ENCODE measurements around the gene HOXC6. TPM values are rescaled to one million over a fixed set of nuclear protein-coding genes. Genes with fewer than 3 reads are reported as not detected.

The HOXC6 gene
- total and polyA plus RNA-seq, 9 donors = 3.9 to 56.1 (median 23.3) TPM

DNA sequence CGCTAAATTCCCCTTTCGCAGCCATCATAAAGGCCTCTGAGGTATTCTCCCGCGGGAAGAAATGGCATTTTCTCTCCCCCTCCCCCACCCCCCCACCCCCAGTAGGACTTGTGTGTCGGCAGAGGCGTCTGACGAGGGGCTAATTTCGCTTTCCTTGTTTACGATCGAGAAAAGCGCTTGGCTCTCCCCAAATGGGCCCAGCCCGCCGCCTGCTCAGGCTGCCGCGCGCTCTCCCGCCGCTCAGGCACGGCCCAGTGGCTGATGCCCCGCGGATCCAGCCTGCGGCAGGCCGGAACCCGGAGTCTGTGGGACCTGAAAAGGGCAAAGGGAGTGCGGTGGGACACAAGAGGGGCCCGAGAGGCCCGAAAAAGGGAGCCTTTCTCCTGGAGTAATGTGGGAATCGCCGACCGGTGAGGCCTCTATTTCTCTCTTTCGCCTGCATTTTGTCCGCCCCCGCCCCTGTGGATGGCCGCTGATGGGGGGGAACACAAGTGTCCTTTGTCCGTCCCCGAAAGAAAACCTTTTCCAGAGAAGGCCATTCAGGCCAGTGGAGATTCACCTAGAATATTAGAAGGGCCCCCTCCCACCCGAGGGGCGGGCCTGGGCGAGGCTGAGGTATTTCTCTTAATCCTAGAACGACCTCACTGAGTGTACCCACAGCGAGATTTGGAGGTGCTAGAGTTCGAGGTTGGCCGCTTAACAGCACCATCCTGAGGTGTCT is 9.0 kb upstream of the HOXC6 start:
- TF ChIP-seq EP300 (IDR thresholded peaks at IDR 0.05) (no peak), POLR2A (IDR thresholded peaks at IDR 0.05) (no peak), CTCF (IDR thresholded peaks at IDR 0.05) (no peak)
- H3K4me3 ChIP-seq = peak overlapping the region; percentile 56
- H3K36me3 ChIP-seq = no peaks in the 10 kb centered on the region
- no peaks in the 10 kb centered on the region for H3K9me3 ChIP-seq
- peak in 4 of 5 donors; percentile 59 to 71 (median 68) for DNase-seq
- H3K27me3 ChIP-seq = no peaks in the 10 kb centered on the region
- 6 to 14% (median 6%) methylated on average over 43 of the region's 43 CpGs for WGBS, 3 donors
- intact Hi-C loops (cut with DNase I) = no loop called here
- H3K4me1 ChIP-seq (ENCODE audit: insufficient read depth) = peaks cover 5% of the 10 kb centered on the region
- H3K27ac ChIP-seq = peak overlapping the region; percentile 95 to 100

DNA sequence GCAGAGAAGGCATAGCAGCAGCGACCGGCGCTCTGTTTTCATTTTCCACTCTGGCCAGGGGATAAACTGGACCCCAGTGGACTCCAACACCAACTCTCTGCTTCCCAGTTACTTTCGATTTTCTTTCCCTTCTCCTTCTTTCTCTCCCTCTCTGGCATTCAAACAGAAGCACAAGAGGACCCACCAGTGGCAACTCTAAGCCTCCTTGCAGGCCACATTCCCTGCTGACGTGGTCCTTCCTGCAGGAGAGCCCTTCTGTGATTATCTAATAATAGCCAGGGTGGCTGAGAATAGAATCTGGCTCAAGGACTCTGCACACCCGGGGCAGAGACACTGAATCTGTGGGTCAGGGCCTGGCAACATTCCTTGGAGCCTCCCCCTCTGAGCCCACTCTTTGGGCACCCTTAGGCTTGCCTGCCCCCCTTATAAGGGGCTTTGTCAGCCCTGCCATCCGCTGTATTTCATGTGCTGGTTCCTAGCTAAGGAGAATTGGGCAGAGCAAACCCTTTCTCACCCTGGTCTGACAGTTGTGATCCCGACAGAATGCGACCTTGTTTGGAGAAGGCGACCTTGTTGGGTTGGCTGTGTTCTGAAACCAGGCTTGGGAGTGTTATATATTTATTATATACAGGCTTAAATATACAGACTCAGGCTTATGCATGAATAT is 8.2 kb upstream of the HOXC6 start:
- Histone ChIP-seq H3K36me3 (no peaks in the 10 kb centered on the region), H3K4me1 (ENCODE audit: insufficient read depth) (peaks cover 9% of the 10 kb centered on the region), H3K27ac (peak overlapping the region; percentile 95 to 100), H3K9me3 (no peaks in the 10 kb centered on the region), H3K4me3 (peak overlapping the region; percentile 56), H3K27me3 (no peaks in the 10 kb centered on the region)
- peak; percentile 55 to 61 (median 59) for DNase-seq
- intact Hi-C loops (cut with DNase I) = no loop called here
- 8 to 14% (median 14%) methylated on average over 10 of the region's 10 CpGs for WGBS, 3 donors
- TF ChIP-seq EP300 (IDR thresholded peaks at IDR 0.05) (no peak), POLR2A (IDR thresholded peaks at IDR 0.05) (no peak), CTCF (IDR thresholded peaks at IDR 0.05) (no peak)

GRCh38 chr12:54020591-54021405 is 7.4 kb upstream of the HOXC6 start:
- Histone ChIP-seq H3K9me3 (no peaks in the 10 kb centered on the region), H3K27ac (peak overlapping the region; percentile 95 to 100), H3K27me3 (no peaks in the 10 kb centered on the region), H3K36me3 (no peaks in the 10 kb centered on the region), H3K4me1 (ENCODE audit: insufficient read depth) (peaks cover 9% of the 10 kb centered on the region), H3K4me3 (peak overlapping the region; percentile 56)
- TF ChIP-seq EP300 (IDR thresholded peaks at IDR 0.05) = no peak
- TF ChIP-seq POLR2A (IDR thresholded peaks at IDR 0.05) = no peak
- TF ChIP-seq CTCF (IDR thresholded peaks at IDR 0.05) = no peak
- intact Hi-C loops (cut with DNase I) = no loop called here
- 16 to 39% (median 21%) methylated on average over 23 of the region's 23 CpGs for WGBS, 3 donors
- peak in 3 of 5 donors; percentile 34 to 60 (median 59) for DNase-seq

DNA sequence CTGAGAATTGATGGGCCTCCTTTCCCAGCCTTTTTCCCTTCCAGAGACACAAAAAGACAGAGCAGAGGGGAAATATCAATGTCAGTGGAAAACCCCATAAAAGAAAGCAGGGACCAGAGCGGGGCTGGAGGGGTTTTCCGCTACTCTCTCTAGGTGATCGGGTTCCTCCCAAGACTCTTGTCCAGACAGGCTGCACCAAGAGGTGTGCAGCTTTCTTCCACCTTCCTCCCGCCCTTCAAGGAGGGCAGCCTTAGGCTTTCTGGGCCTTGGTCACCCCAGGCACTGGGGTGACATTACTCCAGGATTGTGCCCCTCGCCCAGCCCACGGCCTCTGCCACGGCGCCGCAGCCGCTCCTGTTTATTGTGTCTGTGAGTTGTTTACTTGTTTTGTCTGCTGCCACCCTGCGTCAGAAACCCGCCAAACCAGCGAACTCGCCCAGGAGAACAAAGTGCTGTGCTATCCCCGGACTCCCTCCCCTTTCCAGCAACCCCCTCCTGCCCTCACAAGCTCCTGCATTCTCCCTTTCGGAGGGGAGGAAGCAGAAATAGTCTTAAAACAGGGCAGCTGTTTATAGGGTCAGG is 6.7 kb upstream of the HOXC6 start:
- H3K27ac ChIP-seq = peak overlapping the region; percentile 71 to 95
- TF ChIP-seq POLR2A (IDR thresholded peaks at IDR 0.05) = no peak
- no peak for TF ChIP-seq EP300 (IDR thresholded peaks at IDR 0.05)
- TF ChIP-seq CTCF (IDR thresholded peaks at IDR 0.05) = no peak
- peak; percentile 43 to 76 (median 64) for DNase-seq
- H3K27me3 ChIP-seq = no peaks in the 10 kb centered on the region
- peaks cover 9% of the 10 kb centered on the region for H3K4me1 ChIP-seq (ENCODE audit: insufficient read depth)
- intact Hi-C loops (cut with DNase I) = no loop called here
- H3K4me3 ChIP-seq = peak overlapping the region; percentile 17
- no peaks in the 10 kb centered on the region for H3K36me3 ChIP-seq
- 11 to 44% (median 22%) methylated on average over 16 of the region's 16 CpGs for WGBS, 3 donors
- no peaks in the 10 kb centered on the region for H3K9me3 ChIP-seq
